Duodenal mucosa (tissue), 2 donors: ENCODE data around the gene ATP5ME.
"Not testable (repeated sequence)": the region's sequence is repeated elsewhere in the genome, so short reads cannot be mapped to it uniquely, and the experiment has no call there.

Experiments
- H3K27ac ChIP-seq: one replicate; pipeline ENCODE4 v1.7.0; 2013; ENCODE audit warnings: low read depth, low read length
- H3K27me3 ChIP-seq, 2 donors: one replicate each; pipeline ENCODE4 v1.7.0; 2013; ENCODE audit warnings: low read length in 2 of 2, control low read depth in 1 of 2; ENCODE audit not compliant: insufficient read depth in 2 of 2, control insufficient read depth in 1 of 2
- H3K36me3 ChIP-seq, 2 donors: one replicate each; pipeline ENCODE4 v1.7.0; 2013; ENCODE audit warnings: low read length in 2 of 2, control low read depth in 1 of 2; ENCODE audit not compliant: insufficient read depth in 2 of 2, control insufficient read depth in 1 of 2
- H3K4me1 ChIP-seq, 2 donors: one replicate each; pipeline ENCODE4 v1.7.0; 2013; ENCODE audit warnings: low read length in 2 of 2, control low read depth in 1 of 2; ENCODE audit not compliant: insufficient read depth in 2 of 2, control insufficient read depth in 1 of 2
- H3K4me3 ChIP-seq, 2 donors: one replicate each; pipeline ENCODE4 v1.7.0; 2013; ENCODE audit warnings: low read length in 2 of 2, low read depth in 1 of 2
- H3K9ac ChIP-seq, 2 donors: one replicate each; pipeline ENCODE4 v1.7.0; 2013; ENCODE audit warnings: low read length in 2 of 2, low read depth in 1 of 2
- H3K9me3 ChIP-seq, 2 donors: one replicate each; pipeline ENCODE4 v1.7.0; 2013; ENCODE audit warnings: low read length in 2 of 2, control low read depth in 1 of 2; ENCODE audit not compliant: control insufficient read depth in 1 of 2

ATP5ME gene

DNA sequence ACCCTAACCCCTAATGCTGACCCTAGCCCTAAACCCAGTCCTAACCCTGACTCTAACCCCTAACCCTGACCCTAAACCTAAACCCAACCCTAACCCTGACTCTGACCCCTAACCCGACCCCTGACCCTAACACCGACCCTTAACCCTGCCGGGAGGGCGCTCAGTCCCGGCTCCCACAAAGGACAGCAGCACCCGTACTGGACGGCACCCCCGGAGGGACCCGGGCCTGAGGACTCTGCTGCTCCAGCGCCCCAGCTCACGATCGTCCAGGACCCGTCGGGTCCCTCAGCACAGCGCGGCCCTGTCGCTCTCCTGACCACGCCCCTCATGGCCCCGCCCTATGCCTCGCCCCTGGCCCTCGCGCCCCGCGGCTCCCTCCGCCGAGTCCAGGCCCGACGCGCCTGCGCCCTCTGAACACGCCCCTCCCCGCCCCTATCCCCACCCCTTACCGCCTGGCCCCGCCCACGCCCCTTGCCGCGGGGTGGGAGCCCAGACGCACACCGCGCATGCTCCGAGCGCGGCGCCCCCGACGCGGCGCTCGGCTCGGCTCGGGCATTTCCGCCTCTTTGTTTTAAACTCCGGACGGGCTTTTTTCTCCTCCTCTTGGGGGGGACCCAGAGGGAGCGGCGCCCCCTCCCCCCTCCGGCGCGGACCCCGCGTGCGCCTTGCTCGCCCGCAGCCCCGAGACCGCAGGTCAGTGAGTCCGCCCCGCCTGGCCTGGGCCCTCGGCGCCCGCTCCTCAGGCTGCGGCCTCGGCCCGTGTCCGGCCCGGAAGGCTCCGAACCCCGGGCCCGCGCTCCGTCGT lies 31.4 kb upstream of the ATP5ME start, which contains the start of gene PCGF3:
Gene PCGF3, plus strand, starts transcription at position 555 of the 805 bp plus-strand sequence. CDS start 27,849 bp downstream, outside the sequence.
- Histone ChIP-seq H3K4me3 (peak within 1 kb of the TSS; percentile 79 to 81), H3K4me1 (peaks cover 12 to 26% of the 10 kb centered on the region in 2 donors), H3K9ac (peak within 1 kb of the TSS; percentile 88 to 97), H3K27ac (peak within 1 kb of the TSS; percentile 50), H3K27me3 (no peaks in the 10 kb centered on the region), H3K9me3 (no peaks in the 10 kb centered on the region), H3K36me3 (peaks cover 3 to 6% of the 10 kb centered on the region in 2 donors)

GRCh38 chr4:704971-705277 lies 30.8 kb upstream of the ATP5ME start:
- no peaks in the 10 kb centered on the region for H3K9me3 ChIP-seq
- peaks cover 12 to 29% of the 10 kb centered on the region in 2 donors for H3K4me1 ChIP-seq
- H3K36me3 ChIP-seq = peaks cover 0 to under 1% of the 10 kb centered on the region in 2 donors
- H3K27me3 ChIP-seq = no peaks in the 10 kb centered on the region
- H3K9ac ChIP-seq = peak overlapping the region; percentile 71 to 79
- H3K27ac ChIP-seq = no peak overlapping the region
- peak overlapping the region; percentile 63 to 68 for H3K4me3 ChIP-seq

DNA sequence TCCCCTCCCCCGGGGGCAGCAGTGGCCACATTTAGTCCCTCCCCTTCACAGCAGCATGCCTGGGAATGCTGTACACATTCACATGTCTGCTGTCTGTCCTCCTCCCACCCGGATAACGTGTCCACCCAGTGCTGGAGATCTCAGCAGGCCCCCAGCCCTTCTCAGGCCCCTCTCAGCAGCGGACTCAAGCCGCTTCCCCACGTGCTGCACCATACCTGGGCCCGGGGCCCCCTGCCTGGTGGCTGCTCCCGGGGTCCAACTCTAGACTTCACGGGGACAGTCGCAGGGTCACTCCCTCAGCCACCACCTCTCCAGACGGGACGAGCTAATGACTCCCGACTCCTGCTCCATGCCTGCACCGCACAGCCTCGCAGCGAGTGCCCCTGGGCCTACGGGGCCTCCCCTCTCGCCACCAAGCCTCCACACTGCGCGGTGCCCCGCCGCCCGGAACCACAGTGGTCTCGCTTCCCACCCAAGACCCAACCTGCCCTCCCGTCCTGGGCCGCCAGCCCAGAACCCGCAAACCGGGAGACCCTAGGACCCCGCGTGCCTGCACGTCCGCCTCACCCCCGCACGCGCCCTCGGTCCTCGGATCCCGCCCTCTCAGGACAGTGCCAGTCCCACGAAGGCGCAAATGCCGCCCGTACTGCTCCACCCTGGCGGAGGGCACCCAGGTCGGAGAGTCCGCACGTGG lies 30.3 kb upstream of the ATP5ME start:
- H3K27ac ChIP-seq = no peak overlapping the region

DNA sequence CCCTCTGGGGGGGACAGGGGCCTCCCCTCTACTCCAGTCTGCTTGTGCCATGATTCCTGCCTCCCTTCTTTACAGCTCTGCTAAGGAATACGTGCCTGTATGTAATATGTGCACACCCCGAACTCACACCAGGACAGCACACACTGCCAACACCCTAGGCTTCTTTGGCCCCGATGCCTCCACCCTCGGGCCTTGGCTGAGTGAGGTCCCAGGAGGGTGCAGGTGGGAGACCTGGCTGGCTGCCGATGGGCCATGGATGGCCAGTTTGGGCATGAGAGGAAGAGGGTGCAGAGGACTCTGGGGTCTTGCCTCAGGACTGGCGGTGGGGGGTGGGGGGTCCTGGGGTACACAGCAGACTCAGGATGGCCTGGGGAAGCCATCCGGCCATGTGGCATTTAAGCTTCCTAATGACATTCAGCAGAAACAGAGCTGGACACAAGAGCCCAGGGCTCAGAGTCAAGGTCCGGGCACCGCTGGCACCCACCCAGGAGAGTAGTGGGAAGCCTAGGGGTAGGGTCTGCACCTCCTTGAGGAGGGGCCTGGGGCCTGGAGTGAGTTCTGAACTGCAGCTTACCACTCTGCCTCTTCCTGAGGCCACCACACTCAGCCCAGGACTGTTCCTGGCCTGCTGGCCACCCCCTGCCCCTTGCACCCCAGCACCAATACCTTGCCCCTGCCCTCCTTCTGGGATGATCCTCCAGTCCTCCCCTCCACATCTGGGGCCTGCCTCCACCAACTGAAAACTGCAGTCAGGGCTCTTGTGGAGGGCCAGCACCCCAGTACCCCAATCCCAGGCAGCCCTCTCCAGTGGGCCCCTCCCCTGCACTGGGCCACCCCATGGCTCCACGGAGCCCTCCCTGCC lies 29.5 kb upstream of the ATP5ME start:
- Histone ChIP-seq H3K4me1 (peaks cover 12 to 35% of the 10 kb centered on the region in 2 donors), H3K27me3 (no peaks in the 10 kb centered on the region), H3K4me3 (no peak overlapping the region), H3K9me3 (no peaks in the 10 kb centered on the region), H3K27ac (no peak overlapping the region), H3K36me3 (no peaks in the 10 kb centered on the region), H3K9ac (no peak overlapping the region)

More for the DNA sequence above, 30.3 kb upstream of the ATP5ME start:
- Histone ChIP-seq H3K9me3 (no peaks in the 10 kb centered on the region), H3K27me3 (no peaks in the 10 kb centered on the region), H3K4me3 (no peak overlapping the region), H3K4me1 (peaks cover 12 to 35% of the 10 kb centered on the region in 2 donors), H3K9ac (no peak overlapping the region), H3K36me3 (no peaks in the 10 kb centered on the region)

DNA sequence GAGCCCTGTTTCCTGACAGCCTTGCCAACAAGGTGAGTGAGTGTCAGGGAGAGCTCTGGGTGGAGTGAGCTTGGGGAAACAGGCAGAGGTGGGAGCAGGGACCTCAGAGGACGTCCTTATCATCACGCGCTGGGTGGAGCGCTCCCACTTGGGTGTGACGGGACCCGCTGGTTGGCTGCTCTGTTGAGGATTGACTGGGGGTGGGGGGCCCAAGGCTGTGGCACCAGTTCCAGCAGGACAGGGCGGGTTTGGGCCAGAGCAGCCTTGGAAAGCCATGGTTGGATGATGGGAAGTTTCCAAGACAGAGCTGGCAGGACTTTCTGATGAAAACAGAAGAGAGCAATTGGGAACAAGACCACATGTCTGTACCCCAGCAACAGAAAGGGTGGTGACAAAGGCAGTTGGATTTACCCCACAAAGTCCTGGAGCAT lies 28.6 kb upstream of the ATP5ME start:
- H3K9me3 ChIP-seq = no peaks in the 10 kb centered on the region
- H3K27me3 ChIP-seq = no peaks in the 10 kb centered on the region
- no peak overlapping the region for H3K4me3 ChIP-seq
- peaks cover 6 to 29% of the 10 kb centered on the region in 2 donors for H3K4me1 ChIP-seq
- H3K27ac ChIP-seq = no peak overlapping the region
- no peaks in the 10 kb centered on the region for H3K36me3 ChIP-seq
- H3K9ac ChIP-seq = no peak overlapping the region

GRCh38 chr4:700587-701264 lies 26.6 kb upstream of the ATP5ME start:
- no peak overlapping the region for H3K27ac ChIP-seq

DNA sequence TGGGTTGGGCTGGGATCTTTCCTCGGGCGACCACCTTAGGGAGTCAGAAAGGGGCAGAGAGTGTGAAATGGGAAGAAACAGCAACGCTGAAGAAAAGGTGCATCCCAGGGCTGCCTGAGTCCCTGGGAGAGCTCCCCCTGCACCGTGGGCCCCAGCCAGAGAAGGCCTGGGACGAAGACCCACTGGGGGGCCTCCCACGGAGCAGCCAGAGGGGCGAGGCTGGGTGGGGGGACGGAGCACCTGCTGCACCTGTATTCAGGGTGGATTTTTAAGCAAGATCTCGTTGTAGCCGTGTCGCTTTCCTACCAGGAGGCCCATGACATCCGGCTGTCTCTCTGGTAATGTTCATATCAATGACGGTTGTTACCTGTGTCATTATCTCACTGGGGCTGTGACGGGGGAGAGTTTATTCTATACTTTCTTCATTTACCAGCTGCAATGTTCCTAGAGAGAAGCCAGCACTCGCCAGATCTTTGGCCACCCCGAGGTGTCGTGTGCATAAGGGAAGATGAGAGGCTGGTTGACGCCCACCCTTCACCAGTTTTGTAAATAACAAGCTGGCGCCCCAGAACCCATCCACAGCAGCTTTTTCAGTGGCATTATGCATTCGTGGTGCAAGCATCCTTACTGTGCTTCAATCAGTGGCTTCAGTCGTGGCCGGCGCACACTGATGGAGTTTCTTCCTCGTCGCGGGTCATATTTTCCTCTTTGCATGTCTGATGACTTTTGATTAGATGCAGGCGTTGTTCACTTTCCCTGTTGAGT lies 25.9 kb upstream of the ATP5ME start:
- Histone ChIP-seq H3K27ac (no peak overlapping the region), H3K36me3 (no peaks in the 10 kb centered on the region), H3K9me3 (no peaks in the 10 kb centered on the region), H3K4me3 (peak overlapping the region in 1 of 2 donors; percentile 23), H3K9ac (no peak overlapping the region), H3K4me1 (peaks cover 2 to 18% of the 10 kb centered on the region in 2 donors), H3K27me3 (no peaks in the 10 kb centered on the region)

More at GRCh38 chr4:700587-701264, 26.6 kb upstream of the ATP5ME start:
- Histone ChIP-seq H3K4me3 (no peak overlapping the region), H3K9me3 (no peaks in the 10 kb centered on the region), H3K27me3 (no peaks in the 10 kb centered on the region), H3K4me1 (peaks cover 6 to 21% of the 10 kb centered on the region in 2 donors), H3K9ac (no peak overlapping the region), H3K36me3 (no peaks in the 10 kb centered on the region)

DNA sequence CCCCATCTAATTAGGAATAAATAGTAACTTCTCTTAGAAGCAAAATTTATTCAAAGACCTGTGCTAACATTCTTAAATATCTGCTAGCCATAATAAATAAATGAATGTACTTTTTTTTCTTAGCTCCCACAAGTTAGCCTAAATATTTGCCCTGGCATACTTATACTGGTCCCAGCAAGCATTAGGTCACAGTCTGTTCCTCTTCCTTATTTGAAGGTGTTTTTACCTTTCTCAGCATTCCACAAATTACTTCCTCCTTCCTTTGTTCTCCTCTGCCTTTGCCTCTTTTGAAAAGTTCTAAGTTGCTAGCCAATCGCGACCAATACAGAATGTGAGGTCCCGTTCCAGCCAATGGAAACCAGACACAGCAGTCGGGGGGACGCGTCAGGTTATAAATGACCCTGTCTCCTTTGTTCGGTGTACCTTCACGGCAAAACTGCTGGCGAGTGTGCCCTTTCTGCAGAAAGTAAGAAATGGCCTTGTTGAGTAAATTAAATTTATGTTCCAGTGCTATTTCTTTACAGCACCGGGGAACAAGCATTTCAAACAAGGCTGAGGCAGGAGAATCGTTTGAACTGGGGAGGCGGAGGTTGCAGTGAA lies 20.4 kb upstream of the ATP5ME start:
- H3K4me3 ChIP-seq, H3K27ac ChIP-seq, H3K27me3 ChIP-seq, H3K36me3 ChIP-seq, H3K9ac ChIP-seq, H3K4me1 ChIP-seq, H3K9me3 ChIP-seq: not testable (repeated sequence)
